Brain microvascular endothelial cell (primary cell): ENCODE measurements around the gene EIF5.

ENCODE experiments used
- DNase-seq: peaks from one replicate; pipeline ENCODE4 v3.0.0-alpha.2; 2020
- H3K27ac ChIP-seq: fragments of 250-450 bp; sonication (Bioruptor Pico); 2 replicates; pipeline ENCODE4 v1.5.1; 2020; ENCODE audit warnings: mild to moderate bottlenecking, moderate library complexity
- H3K27me3 ChIP-seq: fragments of 250-450 bp; sonication (Bioruptor Pico); replicated peaks from 2 replicates; pipeline ENCODE4 v1.5.1; 2020; ENCODE audit warnings: mild to moderate bottlenecking
- H3K36me3 ChIP-seq: fragments of 250-450 bp; sonication (Bioruptor Pico); replicated peaks from 2 replicates; pipeline ENCODE4 v1.5.1; 2020; ENCODE audit warnings: mild to moderate bottlenecking
- H3K4me3 ChIP-seq: 2 replicates; pipeline ENCODE4 v1.5.1; 2011; ENCODE audit warnings: low read depth, mild to moderate bottlenecking, control low read depth, low read length, moderate library complexity
- in situ Hi-C: cut with HindIII; loops from 2 replicates; pipeline ENCODE4 v1.10.0; 2017; ENCODE audit warnings: low sequenced_read_pairs, low pct_ligation_motif_present
- TF ChIP-seq, protein P1 (sequence below): IDR thresholded peaks from 2 replicates; pipeline ENCODE4 v1.5.1; 2011; ENCODE audit warnings: low read depth, mild to moderate bottlenecking, moderate library complexity, low read length, control low read depth, inconsistent platforms; ENCODE audit errors: missing control alignments

Gene EIF5

DNA sequence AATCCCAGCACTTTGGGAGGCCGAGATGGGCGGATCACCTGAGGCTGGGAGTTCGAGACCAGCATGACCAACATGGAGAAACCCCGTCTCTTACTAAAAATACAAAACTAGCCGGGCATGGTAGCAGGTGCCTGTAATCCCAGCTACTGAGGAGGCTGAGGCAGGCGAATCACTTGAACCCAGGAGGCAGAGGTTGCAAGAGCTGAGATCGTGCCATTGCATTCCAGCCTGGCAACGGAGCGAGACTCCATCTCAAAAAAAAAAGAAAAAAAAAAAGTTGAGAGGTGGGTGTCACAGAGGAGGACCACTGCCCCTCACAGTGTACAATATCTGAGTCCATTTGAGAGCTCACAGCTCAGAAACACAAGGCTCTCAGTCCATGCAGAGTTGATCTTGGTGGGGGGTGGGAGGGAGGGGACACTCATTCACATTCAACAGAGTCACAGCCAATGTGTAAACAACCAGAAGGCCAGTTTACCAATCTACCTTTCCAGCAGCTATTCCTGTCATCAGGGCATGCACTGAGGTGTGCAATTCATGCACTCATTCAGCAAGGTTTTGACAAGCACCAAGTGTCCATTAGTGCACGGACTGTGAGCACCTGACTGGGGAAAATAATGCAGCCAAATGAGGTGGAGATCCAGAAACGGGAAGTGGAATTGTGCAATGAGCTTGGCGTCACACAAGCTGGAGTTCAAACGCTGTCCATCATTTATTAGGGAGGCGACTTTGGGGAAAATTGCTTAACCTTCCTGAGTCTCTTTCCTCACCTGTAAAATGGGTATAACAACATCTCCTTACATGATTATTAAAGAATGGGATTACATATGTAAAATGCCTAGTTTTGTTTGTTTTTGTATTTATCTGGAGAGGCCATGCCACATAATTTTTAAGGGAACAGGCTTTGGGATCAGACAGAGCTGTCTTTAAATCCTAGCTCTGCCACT lies 4.4 kb upstream of the EIF5 start:
- no peak overlapping the region for H3K27ac ChIP-seq
- H3K36me3 ChIP-seq: peaks cover 2% of the 10 kb centered on the region
- H3K27me3 ChIP-seq: no peaks in the 10 kb centered on the region
- no peak overlapping the region for H3K4me3 ChIP-seq
- TF ChIP-seq, protein P1, sequence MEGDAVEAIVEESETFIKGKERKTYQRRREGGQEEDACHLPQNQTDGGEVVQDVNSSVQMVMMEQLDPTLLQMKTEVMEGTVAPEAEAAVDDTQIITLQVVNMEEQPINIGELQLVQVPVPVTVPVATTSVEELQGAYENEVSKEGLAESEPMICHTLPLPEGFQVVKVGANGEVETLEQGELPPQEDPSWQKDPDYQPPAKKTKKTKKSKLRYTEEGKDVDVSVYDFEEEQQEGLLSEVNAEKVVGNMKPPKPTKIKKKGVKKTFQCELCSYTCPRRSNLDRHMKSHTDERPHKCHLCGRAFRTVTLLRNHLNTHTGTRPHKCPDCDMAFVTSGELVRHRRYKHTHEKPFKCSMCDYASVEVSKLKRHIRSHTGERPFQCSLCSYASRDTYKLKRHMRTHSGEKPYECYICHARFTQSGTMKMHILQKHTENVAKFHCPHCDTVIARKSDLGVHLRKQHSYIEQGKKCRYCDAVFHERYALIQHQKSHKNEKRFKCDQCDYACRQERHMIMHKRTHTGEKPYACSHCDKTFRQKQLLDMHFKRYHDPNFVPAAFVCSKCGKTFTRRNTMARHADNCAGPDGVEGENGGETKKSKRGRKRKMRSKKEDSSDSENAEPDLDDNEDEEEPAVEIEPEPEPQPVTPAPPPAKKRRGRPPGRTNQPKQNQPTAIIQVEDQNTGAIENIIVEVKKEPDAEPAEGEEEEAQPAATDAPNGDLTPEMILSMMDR: no peak
- in situ Hi-C loops: no loop called here
- no peak for DNase-seq

- no peak for DNase-seq
- Histone ChIP-seq H3K27me3 (no peaks in the 10 kb centered on the region), H3K27ac (no peak overlapping the region), H3K4me3 (no peak overlapping the region), H3K36me3 (peaks cover 10% of the 10 kb centered on the region)
- in situ Hi-C loops: no loop called here
- TF ChIP-seq, protein P1: no peak
Observed at GRCh38 chr14:103330536-103330935, 3.5 kb upstream of the EIF5 start.

GRCh38 chr14:103332143-103332919 lies 1.7 kb upstream of the EIF5 start:
- TF ChIP-seq, protein P1: no peak
- no peak overlapping the region for H3K27ac ChIP-seq
- H3K27me3 ChIP-seq: no peaks in the 10 kb centered on the region
- peaks cover 28% of the 10 kb centered on the region for H3K36me3 ChIP-seq
- no peak for DNase-seq
- H3K4me3 ChIP-seq: no peak overlapping the region
- in situ Hi-C loops: no loop called here

GRCh38 chr14:103334644-103335622 lies 896 bp downstream of the EIF5 start:
- Histone ChIP-seq H3K27me3 (no peaks in the 10 kb centered on the region), H3K27ac (peak overlapping the region; percentile 97), H3K36me3 (peaks cover 54% of the 10 kb centered on the region), H3K4me3 (peak overlapping the region; percentile 91)
- DNase-seq: peak; percentile 62
- in situ Hi-C loops: no loop called here
- TF ChIP-seq, protein P1: no peak

- in situ Hi-C loops: no loop called here
- Histone ChIP-seq H3K4me3 (peak overlapping the region; percentile 91), H3K36me3 (peaks cover 67% of the 10 kb centered on the region), H3K27ac (no peak overlapping the region), H3K27me3 (no peaks in the 10 kb centered on the region)
- TF ChIP-seq, protein P1: no peak
- no peak for DNase-seq
Observed at GRCh38 chr14:103336191-103336590, 2.2 kb downstream of the EIF5 start.
